ENCODE data around the gene MIGA2.

DNA sequence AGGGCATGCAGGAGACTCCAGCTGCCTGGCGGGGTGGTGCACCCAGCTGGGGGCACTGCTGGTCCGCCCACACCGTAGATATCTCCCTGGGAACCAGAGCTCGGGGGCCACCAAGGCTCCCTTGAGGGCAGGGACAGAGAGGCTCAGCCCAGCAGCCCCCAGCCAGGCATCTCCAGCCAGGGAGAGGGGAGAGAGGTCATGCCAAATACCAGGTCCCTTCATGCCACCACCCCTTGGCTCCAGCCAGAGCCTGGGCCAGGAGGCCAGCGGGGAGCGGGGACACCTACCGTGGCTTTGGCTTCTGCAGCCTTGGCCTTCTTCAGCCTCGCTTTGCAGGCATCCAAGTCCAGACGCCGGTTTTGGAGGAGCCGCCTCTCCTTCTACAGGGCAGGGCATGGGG lies 22.3 kb upstream of the MIGA2 start:
- TF ChIP-seq, protein P1, sequence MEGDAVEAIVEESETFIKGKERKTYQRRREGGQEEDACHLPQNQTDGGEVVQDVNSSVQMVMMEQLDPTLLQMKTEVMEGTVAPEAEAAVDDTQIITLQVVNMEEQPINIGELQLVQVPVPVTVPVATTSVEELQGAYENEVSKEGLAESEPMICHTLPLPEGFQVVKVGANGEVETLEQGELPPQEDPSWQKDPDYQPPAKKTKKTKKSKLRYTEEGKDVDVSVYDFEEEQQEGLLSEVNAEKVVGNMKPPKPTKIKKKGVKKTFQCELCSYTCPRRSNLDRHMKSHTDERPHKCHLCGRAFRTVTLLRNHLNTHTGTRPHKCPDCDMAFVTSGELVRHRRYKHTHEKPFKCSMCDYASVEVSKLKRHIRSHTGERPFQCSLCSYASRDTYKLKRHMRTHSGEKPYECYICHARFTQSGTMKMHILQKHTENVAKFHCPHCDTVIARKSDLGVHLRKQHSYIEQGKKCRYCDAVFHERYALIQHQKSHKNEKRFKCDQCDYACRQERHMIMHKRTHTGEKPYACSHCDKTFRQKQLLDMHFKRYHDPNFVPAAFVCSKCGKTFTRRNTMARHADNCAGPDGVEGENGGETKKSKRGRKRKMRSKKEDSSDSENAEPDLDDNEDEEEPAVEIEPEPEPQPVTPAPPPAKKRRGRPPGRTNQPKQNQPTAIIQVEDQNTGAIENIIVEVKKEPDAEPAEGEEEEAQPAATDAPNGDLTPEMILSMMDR (IDR thresholded peaks at IDR 0.05), result no peak
- no peak for TF ChIP-seq POLR2A (IDR thresholded peaks at IDR 0.05)
- no peak for TF ChIP-seq EP300 (IDR thresholded peaks at IDR 0.05)
- no peak for TF ChIP-seq POLR2AphosphoS5 (IDR thresholded peaks at IDR 0.05)
